Measurements from ENCODE around the gene DDIT3. TPM values are rescaled to one million over a fixed set of nuclear protein-coding genes. Genes with fewer than 3 reads are reported as not detected.

Gene DDIT3
- polyA plus RNA-seq, 3 donors, result 9.3 to 163 (median 9.4) TPM

DNA sequence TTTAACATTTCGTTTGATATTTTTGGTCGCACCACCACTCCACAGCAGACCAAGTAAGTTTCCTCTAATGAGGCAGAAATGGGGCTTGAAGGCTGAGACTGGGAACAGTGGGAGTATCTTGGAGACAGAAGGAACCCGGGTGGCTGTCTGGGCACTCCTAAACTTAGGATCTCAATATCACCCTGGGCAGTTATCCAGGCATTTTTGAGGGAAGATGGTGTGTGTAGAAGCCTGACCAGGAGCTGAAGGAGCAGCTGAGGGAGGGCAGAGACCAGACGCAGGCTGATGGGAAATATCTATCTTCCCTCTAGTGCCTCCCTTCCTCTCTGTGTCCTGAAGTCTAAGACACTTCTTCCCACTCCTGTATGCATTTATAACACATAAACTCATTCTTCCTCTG lies 21.7 kb downstream of the DDIT3 start:
- H3K79me2 ChIP-seq (ENCODE audit: insufficient read depth, low read length), result no peaks in the 10 kb centered on the region
- H3K9ac ChIP-seq (ENCODE audit: insufficient read depth, low read length, poor library complexity, severe bottlenecking), result no peak overlapping the region
- Mint-ChIP-seq H3K27me3 (ENCODE audit: low read depth in 3 of 3) (peaks cover 0 to 2% (median 0%) of the 10 kb centered on the region in 3 donors), H3K36me3 (peaks cover 68 to 95% of the 10 kb centered on the region in 2 donors), H3K4me3 (no peak overlapping the region), H3K9me3 (peaks cover 0 to 3% (median 0%) of the 10 kb centered on the region in 7 donors), H3K4me1 (no peaks in the 10 kb centered on the region), H3K27ac (peak overlapping the region in 2 of 7 donors; percentile 39 to 77)
- no peak overlapping the region for H3K4me2 ChIP-seq (replicated peaks; ENCODE audit: extremely low read depth, low read length, poor library complexity, severe bottlenecking)
- H3K4me1 ChIP-seq (ENCODE audit: control insufficient read depth in 1 of 2, insufficient read depth in 2 of 2, low read length in 2 of 2), result no peaks in the 10 kb centered on the region
- DNase-seq, result no peak
- no peaks in the 10 kb centered on the region for H3K9me3 ChIP-seq (replicated peaks in 1 of 2; ENCODE audit: control insufficient read depth in 1 of 2, insufficient read depth in 1 of 2, low read length in 2 of 2)
- 100% methylated on average over 1 of the region's 4 CpGs for WGBS (ENCODE audit: insufficient coverage)
- no peak overlapping the region for H3K27ac ChIP-seq (ENCODE audit: low read depth in 1 of 2, low read length in 2 of 2)
- H2AFZ ChIP-seq (ENCODE audit: insufficient read depth, low read depth, low read length, poor library complexity, severe bottlenecking), result no peak overlapping the region
- H3K36me3 ChIP-seq (replicated peaks in 1 of 2; ENCODE audit: control insufficient read depth in 1 of 2, insufficient read depth in 2 of 2, low read length in 2 of 2), result peaks cover 54 to 77% of the 10 kb centered on the region in 2 donors
- intact Hi-C loops (cut with micrococcal nuclease), result no loop called here
- no peaks in the 10 kb centered on the region for H3K27me3 ChIP-seq (ENCODE audit: control insufficient read depth in 2 of 2, insufficient read depth in 2 of 2, low read length in 2 of 2)
- H3K4me3 ChIP-seq (replicated peaks in 1 of 3; ENCODE audit: low read depth in 2 of 3, low read length in 3 of 3), result no peak overlapping the region
- H4K20me1 ChIP-seq (ENCODE audit: insufficient read depth, low read length), result peaks cover 10% of the 10 kb centered on the region
- TF ChIP-seq, protein P1, sequence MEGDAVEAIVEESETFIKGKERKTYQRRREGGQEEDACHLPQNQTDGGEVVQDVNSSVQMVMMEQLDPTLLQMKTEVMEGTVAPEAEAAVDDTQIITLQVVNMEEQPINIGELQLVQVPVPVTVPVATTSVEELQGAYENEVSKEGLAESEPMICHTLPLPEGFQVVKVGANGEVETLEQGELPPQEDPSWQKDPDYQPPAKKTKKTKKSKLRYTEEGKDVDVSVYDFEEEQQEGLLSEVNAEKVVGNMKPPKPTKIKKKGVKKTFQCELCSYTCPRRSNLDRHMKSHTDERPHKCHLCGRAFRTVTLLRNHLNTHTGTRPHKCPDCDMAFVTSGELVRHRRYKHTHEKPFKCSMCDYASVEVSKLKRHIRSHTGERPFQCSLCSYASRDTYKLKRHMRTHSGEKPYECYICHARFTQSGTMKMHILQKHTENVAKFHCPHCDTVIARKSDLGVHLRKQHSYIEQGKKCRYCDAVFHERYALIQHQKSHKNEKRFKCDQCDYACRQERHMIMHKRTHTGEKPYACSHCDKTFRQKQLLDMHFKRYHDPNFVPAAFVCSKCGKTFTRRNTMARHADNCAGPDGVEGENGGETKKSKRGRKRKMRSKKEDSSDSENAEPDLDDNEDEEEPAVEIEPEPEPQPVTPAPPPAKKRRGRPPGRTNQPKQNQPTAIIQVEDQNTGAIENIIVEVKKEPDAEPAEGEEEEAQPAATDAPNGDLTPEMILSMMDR (IDR thresholded peaks at IDR 0.05), result no peak

DNA sequence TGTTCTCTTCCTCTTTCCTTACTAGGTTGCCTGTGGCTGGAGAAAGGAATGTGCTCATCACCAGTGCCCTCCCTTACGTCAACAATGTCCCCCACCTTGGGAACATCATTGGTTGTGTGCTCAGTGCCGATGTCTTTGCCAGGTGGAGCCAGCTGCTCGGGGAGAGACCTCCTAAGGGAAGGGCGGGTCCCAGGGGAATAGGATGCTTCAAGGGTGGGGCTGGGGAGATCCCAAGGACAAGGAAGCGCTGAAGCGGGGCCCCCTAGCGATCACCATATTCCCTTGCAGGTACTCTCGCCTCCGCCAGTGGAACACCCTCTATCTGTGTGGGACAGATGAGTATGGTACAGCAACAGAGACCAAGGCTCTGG lies 22.2 kb downstream of the DDIT3 start:
- TF ChIP-seq, protein P1 (IDR thresholded peaks at IDR 0.05), result no peak
- no peak for DNase-seq
- no CpG with 5 or more reads among the region's 9 CpGs for WGBS (ENCODE audit: insufficient coverage)
- peaks cover 63 to 90% of the 10 kb centered on the region in 2 donors for H3K36me3 Mint-ChIP-seq
- Histone ChIP-seq H3K79me2 (ENCODE audit: insufficient read depth, low read length) (no peaks in the 10 kb centered on the region), H3K9ac (ENCODE audit: insufficient read depth, low read length, poor library complexity, severe bottlenecking) (no peak overlapping the region), H3K4me2 (replicated peaks; ENCODE audit: extremely low read depth, low read length, poor library complexity, severe bottlenecking) (no peak overlapping the region), H3K36me3 (replicated peaks in 1 of 2; ENCODE audit: control insufficient read depth in 1 of 2, insufficient read depth in 2 of 2, low read length in 2 of 2) (peaks cover 51 to 72% of the 10 kb centered on the region in 2 donors), H2AFZ (ENCODE audit: insufficient read depth, low read depth, low read length, poor library complexity, severe bottlenecking) (no peak overlapping the region), H3K4me3 (replicated peaks in 1 of 3; ENCODE audit: low read depth in 2 of 3, low read length in 3 of 3) (no peak overlapping the region), H4K20me1 (ENCODE audit: insufficient read depth, low read length) (peaks cover 10% of the 10 kb centered on the region), H3K27ac (ENCODE audit: low read depth in 1 of 2, low read length in 2 of 2) (peak overlapping the region in 1 of 2 donors; percentile 36), H3K4me1 (ENCODE audit: control insufficient read depth in 1 of 2, insufficient read depth in 2 of 2, low read length in 2 of 2) (no peaks in the 10 kb centered on the region), H3K9me3 (replicated peaks in 1 of 2; ENCODE audit: control insufficient read depth in 1 of 2, insufficient read depth in 1 of 2, low read length in 2 of 2) (no peaks in the 10 kb centered on the region), H3K27me3 (ENCODE audit: control insufficient read depth in 2 of 2, insufficient read depth in 2 of 2, low read length in 2 of 2) (no peaks in the 10 kb centered on the region)
- no peak overlapping the region for H3K4me3 Mint-ChIP-seq
- H3K9me3 Mint-ChIP-seq, result peaks cover 0 to 3% (median 0%) of the 10 kb centered on the region in 7 donors
- H3K27ac Mint-ChIP-seq, result peak overlapping the region in 2 of 7 donors; percentile 51 to 78
- peaks cover 0 to 2% (median 0%) of the 10 kb centered on the region in 3 donors for H3K27me3 Mint-ChIP-seq (ENCODE audit: low read depth in 3 of 3)
- intact Hi-C loops (cut with micrococcal nuclease), result no loop called here
- no peaks in the 10 kb centered on the region for H3K4me1 Mint-ChIP-seq
